Activated CD4-positive, alpha-beta T cell treated with anti-CD3 and anti-CD28 coated beads, Interleukin-2, Interleukin-6, amounts not matched to agents 100 ng/mL and 50 ng/mL, durations not matched to agents 16 hours and 8 hours (primary cell): Measurements from ENCODE around the gene CADM1.

Experiments used
- DNase-seq: peaks from one replicate; pipeline ENCODE4 v3.0.0-alpha.2; 2020

Gene CADM1

DNA sequence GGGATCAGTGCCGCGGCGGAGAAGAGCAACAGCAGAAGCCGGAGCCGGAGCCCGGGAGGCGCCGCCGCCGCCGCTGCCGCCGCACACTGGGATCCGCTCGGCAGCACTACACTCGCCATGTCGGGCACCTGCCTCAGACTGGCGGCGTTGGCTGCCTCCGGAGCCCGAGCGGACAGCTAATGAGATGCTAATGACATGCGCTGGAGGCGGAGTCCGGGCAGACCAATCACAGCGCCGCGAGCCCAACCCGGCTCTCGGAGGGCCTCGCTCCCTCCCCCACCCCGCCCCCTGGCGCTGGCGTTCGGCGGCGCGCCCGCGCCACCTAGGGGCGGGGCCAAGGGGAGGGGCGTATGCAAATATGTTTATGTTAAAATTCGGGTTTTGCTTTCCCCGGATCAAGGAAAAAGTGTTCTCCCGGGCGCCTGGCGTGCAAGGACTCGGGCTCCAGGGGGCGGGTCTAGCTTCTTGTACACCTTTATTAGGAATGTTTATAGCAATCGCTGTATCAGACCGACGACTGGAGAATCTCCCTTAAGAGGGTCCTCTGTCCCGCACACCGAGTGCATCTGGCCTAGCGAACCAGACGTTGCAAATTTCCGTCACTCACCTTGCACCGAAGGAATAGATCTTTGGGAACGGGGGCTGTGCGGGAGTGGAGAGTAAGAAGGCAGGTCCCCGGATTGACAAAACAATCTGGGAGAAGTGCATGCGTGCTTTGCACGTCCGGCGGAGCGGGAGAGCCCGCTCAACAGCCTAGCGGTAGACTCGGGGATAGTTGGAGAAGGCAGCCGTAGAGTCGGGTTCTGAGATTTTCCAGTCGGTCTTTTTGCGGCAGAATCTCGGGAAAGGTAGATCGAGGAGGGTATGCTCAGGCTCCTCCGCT is at the start of gene CADM1:
Gene CADM1, minus strand, starts transcription at position 140 of the 883 bp plus-strand sequence.
- peak; percentile 76 for DNase-seq

DNA sequence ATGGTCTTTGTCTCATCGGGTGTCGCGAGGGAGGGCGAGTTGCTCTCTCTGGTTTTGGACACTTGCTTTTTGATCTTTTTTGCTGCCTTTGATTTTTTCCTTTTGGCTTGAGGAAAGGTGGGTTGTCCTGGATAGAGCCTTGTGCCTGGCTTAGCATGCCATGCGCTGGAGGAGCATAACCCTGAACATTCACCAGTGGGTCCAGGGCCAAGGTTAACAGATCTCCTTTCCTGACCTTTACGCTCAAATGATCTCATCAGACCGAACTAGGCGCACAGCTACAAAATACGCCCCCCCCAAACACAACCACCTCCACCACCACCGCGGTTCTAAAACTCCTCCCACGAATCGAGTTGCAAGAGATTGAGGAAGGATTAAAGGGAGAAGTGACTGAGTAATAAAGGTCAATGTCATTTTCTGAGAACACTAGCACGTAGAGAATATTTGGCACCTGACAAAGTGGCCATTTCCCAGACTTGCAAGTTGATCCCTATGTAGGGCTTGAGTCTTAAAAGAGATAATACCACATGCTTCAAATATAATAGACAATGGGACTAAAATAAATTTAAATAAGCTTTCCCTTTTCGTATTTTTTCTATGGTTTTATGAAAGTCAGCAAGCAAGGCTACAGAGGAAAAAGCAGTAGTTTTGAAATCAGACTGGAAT is 48.7 kb upstream of the CADM1 start:
- no peak for DNase-seq

DNA sequence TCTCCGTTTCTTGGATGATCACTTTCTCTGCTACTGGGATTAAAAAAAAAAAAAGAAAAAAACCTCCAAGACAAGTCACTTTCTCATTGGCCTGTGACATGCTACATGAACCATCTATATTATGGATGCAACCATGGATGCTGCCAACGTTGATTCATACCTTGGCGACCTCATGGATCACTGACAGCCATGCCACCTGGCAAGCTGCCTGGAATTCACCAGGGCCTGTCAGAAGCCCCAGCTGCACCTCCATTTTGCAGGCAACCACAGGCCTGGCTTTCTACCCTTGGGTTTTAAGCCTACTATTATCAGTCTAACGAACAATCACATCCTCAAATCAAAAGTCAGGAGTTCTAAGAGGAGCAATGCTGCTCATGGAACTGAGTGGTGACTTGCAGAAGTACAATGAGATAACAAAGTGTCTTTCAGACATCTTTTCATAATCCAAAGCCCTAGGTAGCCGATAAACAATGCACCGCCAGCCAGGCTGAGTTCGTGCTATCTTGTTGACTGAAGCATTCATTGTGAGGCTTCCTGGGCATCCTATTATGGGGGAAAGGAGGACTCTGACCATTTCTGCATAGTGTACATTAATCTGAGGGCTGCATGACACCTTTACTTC is 48.0 kb upstream of the CADM1 start:
- no peak for DNase-seq

DNA sequence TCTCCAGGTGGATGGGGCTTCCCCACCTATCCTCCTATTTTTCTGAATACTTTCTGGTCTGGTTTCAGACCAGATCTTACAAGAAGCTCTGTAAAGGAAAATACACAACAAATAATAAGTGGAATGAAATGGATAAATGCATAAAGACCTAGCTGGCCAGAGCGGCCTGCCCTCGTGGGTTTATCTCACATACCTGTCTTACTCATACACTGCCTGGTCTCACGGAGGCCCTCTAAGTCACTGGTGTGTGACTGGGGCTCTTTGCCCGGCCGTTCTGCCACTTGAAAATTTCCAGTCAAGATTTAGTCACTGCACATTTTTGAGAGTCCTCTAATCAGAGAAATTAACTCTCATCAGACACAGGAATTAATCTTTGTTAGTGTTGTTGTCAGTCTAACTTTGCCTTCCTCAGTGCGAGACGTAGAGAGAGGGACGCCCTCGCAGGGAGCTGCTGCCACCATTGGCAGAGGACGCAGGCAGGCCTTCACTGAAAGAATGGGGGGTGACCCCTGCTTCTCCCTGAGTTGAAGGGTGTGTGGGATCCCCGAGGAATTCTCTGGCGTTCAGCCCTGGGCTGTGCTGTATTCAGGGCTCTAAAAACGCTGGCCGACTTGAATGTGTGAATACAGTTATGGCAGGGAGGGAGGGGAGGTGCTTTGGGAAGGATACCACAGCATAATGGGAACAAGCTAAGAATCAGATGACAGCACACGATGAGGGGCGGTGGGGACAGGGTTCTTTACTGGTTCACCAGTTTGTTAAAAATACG is 46.3 kb upstream of the CADM1 start:
- DNase-seq, result no peak

DNA sequence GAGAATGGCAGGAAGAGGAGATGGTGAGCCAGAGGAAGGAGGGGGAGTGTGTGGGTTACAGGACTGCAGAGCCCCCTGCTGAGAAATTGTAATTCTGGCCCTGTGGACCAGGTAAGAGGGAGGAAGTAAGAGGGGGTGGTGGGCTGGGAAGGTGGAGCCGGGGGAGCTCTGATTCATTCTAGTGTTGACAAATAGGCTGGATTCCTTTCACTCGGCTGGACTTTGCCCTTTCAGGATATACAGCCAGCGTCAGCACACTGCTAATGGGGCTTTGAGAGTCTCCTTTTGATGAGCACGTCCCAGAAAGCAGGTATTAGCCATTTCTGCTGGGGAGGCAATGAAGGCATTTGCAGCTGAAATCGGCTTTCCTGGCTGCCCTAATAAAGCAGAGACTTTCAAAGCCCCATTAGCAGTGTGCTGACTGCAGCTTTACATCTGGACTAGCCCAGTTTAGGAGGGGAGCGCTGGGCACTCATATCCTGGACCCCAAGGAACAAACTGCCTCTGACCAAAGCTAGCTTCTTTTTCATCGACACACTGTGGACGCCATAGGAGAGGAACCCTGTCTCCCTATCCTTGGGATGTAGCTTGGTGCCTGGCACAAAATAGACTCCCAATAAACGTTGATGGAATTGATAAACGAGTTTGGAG is 44.8 kb upstream of the CADM1 start:
- no peak for DNase-seq

DNA sequence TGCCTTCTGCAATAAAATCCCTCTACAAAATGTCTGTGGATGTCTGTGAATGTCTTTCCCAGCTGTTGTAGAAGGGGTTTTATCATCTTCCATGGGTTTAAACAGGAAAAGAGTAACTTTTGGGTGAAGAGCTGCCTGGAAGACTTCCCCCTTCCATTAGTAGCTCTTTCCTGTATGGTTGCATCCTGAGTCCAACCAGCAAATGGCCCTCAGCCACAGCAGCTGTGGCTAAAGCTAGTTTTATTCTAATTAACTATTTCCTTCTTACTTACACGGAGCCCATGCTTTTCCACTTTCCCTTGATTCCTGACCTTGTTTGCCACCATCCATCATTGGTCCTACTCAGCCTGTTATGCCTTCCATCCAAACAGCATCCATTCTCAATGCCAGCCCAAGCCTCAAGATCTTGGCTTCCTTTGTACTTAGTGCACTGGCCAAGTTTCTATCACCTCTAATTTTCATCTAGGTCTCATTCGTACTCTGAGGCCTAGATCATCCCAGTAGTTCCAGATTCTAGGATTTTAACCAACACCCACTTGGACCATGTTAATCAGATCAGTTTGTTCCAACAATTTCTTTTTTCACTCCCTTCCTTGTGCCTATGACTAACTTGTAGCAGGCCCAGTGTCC is 41.5 kb upstream of the CADM1 start:
- no peak for DNase-seq

DNA sequence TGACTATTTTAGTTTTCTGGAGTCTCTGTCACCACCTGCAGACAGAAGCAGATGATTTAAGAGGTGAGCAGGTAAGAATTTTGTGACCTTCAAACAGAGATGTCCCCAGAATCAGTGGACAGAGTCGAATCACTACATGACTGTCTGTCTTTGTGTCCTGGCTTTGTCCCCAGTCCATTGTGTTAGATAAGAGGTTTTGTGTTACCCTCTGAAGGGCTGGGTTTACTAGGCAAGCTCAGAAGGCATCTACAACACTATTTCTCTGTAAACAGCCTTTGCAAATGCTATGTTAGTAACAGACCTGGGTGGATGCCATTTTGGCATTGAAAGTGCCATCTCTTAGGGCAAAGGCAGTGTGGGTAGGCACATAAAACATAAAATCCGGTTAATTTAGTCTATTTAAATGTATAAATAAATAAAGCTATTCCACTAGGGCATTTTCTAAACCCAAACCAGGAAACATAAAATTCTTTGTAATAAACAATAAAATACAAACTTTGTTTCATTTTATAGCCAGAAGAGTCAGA is 40.3 kb upstream of the CADM1 start:
- no peak for DNase-seq

DNA sequence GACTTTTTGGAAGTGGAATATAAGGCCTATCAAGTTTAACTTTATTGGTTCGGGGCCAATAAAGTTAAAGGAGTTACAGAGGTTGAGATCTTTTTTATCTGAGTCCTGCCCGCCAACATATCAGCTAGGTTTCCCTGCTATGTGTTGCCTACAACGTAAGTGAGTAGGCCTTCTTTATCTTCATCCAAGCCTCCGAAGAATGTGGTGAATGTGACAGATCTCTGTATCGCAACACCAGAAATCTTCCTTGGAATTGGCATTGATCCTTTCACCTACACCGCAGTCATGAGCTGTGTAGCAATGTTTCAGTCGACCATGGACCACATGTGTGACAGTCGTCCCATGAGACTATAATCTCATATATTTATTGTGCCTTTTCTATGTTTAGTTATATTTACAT is 37.3 kb upstream of the CADM1 start:
- no peak for DNase-seq

DNA sequence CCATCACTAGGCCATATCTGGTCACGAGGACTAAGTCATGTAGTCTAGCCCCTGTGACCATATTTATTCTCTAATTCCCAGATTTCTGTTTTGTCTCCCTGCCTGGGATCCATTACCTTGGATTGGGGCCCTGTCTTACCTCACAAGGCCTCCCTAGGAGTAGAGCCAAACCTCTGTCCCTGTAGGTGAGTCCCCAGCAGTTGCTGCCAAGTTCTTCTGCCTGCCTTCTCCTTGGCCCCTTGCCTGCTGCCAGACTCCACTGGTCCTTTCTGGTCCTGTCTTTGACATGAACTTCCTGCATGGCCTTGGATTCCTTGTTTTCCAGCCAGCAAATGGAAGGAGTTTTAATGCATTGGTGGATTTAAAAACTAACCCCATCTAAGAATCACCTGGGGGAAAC is 35.6 kb upstream of the CADM1 start:
- no peak for DNase-seq

DNA sequence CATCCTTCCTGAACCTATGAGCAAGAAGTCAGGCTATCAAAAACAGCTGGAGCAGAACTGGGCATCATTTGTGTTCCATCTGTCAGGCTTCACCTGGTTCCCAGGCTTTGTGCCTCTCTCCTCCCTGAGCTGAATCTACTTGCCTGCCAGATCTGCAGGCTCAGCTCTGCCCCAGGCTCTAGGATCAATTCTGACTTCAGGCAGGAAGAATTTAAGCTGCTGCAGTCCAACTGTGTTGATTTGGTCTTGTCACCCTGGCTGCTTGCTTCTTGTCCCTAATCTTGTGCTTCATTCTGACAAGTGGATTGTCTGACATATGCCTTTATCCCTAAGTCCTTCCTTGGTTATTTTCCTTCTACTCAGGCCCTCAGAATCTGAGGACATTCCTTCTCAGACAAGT is 31.6 kb upstream of the CADM1 start:
- DNase-seq, result no peak

DNA sequence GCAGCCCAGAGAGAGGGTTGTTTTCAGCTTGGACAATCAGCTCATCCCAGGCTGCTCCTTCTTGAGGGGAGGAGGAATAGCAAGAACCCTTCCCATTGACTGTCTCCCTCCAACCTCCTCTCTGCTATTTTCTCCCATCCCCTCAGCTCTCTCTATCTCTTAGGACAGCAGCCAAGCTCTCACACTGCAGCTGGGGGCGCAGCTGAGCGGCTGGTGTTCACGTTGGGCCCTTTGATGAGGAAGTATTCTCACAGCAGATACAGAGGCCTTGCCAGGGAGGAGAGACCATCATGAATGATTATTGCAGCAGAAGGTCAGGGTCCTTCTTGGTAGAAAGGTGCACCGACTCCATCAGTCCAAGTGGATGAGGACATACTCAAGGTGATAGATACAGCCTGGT is 26.5 kb upstream of the CADM1 start:
- no peak for DNase-seq

DNA sequence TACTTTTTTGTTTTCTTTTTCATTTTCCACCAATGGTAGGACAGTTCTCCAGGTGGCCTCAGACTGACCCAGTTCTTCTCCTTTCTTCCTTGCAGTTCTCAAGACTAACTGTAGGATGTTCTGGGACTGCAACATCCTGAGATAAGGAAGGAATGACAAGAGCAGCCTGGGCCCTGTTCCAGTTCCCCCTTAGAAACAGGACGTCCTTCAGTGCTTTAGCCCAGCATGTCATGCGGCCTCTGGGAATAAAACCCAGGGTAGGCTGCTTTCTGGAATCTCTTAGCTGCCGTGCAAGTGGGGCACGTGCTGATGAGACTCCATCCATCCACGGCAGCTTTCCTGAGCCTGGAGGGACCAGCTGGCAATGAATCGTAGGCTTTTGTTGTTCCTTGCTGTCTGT is 24.0 kb upstream of the CADM1 start:
- no peak for DNase-seq

DNA sequence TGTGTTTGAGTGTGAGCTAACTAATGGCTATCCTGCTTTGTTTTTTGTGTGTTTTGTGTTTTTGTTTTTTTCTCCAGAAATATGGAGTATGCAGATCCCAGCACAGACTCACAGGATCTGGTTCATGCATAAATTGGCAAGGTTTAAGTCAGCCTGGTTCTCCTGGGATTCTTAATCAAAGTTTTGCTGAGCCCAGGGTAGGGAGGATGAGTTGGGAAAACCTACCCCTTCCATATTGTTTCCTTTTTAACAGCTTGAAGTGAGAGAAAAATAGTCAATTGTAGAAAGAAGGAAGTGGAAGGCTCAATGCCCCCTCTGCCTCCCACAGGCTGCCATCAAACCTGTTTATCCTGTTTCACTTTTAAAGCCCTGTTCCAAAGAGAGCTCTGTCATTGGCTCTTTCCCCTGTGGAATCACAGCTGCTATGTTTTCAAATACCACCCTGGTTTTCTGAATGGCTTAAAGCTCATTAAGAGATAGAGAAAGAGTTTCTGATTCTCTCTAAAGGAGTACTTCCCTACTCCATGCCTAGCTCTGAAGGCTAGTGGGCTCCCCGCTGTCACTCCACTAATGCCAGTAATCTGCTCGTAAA is 23.4 kb upstream of the CADM1 start:
- no peak for DNase-seq

DNA sequence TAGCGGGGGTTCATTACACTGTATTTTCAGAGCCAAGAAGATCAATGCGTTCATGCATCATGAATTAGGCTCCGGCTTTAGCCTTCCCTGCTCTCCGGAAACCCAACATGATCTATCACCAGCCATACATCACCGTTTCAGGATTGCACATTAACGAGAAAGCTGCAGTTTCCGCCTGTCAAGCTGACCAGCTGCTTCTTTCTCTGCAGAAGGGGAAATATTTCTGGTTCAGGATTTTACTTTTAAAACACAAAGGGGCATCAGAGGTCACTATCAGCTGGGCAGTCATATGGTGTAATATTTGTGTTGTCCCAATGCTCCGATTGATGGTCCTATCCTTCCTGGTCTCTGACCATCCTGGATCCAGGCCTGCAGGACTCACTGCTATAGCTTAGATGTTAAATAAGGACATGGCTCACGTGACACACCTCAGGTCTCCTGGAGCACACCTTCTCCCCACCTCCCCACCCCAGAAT is 21.4 kb upstream of the CADM1 start:
- DNase-seq, result no peak

DNA sequence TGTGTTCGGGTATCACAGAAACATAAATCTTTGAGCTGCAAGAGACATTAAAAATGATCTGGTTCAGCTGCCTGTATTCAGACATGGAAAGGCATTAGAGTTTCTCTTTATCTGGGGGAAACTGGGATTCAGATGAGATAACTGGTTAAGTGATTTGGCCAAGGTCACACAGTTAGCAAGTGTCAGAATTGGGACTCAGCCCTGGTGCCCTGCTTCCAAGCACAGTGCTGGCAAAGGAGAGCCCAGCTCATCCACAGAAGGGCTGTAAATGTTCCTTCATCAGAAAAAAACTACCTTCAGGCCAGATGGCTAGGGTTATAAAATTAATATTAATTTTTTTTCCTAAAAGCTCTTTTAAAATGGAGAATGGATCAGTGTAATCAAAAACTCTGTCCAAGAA is 20.4 kb upstream of the CADM1 start:
- no peak for DNase-seq

DNA sequence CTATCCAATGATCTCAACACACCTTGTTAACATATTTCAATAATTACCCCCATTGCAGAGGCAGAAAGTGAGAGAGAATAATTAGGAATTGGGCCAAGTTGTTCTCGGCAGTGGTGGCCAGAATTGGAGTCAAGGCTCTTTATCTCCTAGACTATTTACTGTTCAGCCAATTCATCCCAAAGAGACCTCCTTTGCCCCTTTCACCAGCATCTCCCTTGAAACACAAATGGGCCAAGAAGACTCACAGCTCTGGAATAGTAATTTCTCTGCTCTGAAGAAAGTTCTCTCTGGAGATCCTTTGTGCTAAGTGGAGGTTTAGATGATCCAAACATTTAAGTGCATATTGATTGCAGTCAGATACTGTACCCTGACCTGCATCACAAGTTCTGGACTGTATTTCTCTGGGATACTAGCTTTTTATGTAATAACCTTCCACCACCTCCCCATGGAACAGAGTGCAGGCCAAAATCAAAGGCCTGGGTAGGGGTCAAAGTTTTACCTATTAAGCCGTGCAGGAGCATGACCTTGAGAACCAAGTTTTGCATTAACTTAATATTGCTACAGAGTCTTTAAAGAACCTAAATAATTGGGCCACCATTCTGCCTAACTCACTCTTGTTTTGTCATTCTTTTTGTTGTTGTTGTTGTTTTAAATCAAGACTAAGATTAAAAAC is 19.6 kb upstream of the CADM1 start:
- no peak for DNase-seq

DNA sequence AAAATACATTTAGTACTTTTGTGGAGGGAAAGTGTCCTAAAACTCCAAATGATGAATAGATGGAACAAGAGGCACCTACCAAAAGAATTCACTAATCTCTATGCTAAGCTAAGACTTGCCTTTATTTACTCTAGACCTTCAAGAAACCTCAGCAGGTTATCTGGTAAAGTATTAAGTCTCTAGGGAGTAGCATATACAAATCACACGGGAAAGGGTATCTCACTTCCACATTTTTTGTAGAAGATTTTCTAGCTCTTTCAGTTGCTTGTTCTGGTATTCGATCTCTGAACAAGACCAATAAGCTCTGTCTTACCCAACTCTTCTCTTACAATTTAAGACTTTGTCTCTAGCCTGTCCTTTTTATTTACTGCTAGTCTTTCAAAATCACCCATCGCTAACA is 18.1 kb upstream of the CADM1 start:
- DNase-seq, result no peak

DNA sequence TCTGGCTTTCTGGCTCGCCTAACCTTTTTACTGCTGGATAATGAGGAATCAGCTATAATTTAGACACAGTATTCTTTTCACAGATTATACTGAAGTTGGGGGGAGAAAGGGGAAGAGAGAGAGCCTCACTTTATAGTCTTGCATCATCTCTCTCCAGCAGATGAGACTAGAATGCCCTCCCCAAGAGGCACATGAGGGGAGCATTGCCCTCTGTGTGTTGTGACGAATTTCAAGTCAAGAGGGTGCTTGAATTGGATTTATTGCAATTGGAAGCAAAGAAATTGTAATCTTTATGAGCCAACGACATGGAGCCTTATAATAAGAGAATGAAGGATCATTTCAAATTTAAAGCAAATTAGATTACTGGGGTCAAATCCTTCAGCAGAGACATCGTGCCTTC is 17.6 kb upstream of the CADM1 start:
- no peak for DNase-seq

DNA sequence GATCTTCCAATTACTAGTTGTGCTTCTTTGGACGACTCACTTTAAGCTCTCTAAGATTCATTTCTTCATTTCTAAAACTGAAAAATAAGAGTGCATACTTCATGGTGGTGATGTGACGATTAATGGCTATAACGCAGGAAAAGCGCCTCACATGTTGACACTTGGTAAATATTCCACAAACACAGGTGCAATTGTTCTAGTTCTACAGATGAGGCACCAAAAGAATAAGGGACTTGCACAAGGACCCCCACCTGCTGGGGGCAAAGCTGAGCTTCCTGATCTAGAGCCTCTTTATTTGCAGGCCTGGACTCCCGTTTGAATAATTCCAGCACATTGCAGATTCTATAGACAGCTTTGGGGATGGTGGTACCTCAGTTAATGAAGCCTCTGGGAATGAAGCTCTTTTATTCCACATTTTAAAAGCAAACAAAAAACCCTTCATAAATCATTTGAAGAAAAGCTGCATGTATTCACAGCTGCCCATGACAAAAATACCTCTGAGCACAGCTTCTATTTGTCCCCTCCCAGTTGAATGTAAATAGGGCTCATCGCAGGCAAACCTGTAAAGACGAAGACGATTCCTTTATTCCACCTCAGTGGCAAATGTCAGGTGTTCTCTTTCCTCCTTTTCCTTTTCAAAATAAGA is 14.9 kb upstream of the CADM1 start:
- DNase-seq, result no peak

DNA sequence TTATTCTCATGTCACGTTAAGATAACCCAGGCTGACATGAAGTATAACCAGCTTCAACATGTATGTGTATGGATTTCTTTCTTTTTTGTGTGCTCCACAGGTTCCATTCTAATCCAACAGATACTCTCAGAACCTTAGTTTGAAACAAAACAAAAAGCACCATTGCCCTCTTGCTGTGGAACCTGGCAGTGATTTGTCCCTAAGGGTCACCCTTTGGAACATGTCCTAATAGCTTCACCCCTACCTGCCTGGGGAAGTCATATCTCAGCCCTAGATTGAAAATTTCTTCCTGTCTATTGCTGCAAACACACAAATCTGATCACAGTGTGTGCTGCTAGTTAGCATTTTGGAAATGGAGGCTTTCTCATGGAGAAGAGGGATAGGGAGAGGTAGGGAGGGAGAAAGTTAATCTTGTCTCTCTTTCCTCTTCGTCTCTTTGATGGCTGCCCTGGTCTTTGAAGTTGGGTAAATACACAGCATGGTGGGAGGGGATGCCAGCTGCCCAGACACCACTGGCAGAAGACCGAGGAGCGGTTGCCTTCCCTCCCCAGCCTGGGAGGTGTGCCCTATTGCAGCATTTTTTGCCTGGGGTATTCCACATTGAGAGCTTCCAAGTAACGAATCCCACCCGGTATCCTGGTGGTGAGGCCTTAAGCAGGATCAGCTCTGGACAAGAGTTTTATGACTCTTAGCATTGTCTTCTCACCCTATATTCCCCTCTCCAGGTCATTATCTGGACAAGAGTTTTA is 11.6 kb upstream of the CADM1 start:
- no peak for DNase-seq
